Measurements from ENCODE around the gene MOAP1. TPM values are rescaled to one million over a fixed set of nuclear protein-coding genes. Genes with fewer than 3 reads are reported as not detected.
A peak's percentile ranks its signal among the peaks of the same experiment; 100 is the strongest.

Gene MOAP1
- total and polyA plus RNA-seq, 4 donors, result 22.3 to 48.6 (median 31.2) TPM

DNA sequence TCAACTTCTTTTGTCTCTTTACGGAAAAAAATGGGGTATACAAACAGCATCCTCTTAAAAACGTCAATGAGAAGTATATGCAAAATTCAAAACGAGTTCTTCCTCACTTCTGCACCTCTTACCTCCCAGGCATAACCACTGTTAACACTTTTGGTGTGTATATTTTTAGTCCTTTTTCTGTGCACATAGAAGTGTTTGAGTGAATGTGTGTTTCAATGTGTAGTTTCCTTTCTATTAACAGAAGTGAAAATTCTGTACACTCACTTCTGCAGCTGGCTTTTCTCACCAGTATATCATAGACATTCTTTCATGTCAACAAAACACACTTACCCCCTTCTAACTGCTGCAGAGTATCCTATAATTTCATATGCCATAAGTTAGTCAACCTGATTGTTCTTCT is 27.7 kb upstream of the MOAP1 start:
- ATAC-seq (ENCODE audit: insufficient read depth, low FRiP score) (no peak), DNase-seq (no peak)
- peaks cover 0 to 15% (median 8%) of the 10 kb centered on the region in 5 donors for H3K4me1 ChIP-seq (ENCODE audit: control insufficient read depth in 5 of 5, insufficient read depth in 5 of 5, low read length in 5 of 5)
- H3K27ac ChIP-seq (ENCODE audit: low read depth in 1 of 2, low read length in 1 of 2), result no peak overlapping the region
- H3K9me3 ChIP-seq (ENCODE audit: control insufficient read depth in 4 of 4, insufficient read depth in 3 of 4, low read length in 3 of 4), result no peaks in the 10 kb centered on the region
- no peaks in the 10 kb centered on the region for H3K27me3 ChIP-seq (ENCODE audit: control insufficient read depth in 3 of 3, insufficient read depth in 3 of 3, low read length in 2 of 3)
- peaks cover 0 to 38% (median 23%) of the 10 kb centered on the region in 4 donors for H3K36me3 ChIP-seq (ENCODE audit: control insufficient read depth in 4 of 4, insufficient read depth in 4 of 4, low read length in 4 of 4)
- TF ChIP-seq, protein P1, sequence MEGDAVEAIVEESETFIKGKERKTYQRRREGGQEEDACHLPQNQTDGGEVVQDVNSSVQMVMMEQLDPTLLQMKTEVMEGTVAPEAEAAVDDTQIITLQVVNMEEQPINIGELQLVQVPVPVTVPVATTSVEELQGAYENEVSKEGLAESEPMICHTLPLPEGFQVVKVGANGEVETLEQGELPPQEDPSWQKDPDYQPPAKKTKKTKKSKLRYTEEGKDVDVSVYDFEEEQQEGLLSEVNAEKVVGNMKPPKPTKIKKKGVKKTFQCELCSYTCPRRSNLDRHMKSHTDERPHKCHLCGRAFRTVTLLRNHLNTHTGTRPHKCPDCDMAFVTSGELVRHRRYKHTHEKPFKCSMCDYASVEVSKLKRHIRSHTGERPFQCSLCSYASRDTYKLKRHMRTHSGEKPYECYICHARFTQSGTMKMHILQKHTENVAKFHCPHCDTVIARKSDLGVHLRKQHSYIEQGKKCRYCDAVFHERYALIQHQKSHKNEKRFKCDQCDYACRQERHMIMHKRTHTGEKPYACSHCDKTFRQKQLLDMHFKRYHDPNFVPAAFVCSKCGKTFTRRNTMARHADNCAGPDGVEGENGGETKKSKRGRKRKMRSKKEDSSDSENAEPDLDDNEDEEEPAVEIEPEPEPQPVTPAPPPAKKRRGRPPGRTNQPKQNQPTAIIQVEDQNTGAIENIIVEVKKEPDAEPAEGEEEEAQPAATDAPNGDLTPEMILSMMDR (IDR thresholded peaks at IDR 0.05; ENCODE audit: control extremely low read depth, extremely low read depth), result no peak
- H3K4me3 ChIP-seq, result no peak overlapping the region
- 80 to 84% methylated on average over 3 of the region's 3 CpGs for WGBS, 2 donors
- H3K9ac ChIP-seq (ENCODE audit: insufficient read depth in 1 of 2, low read length in 2 of 2), result no peak overlapping the region

DNA sequence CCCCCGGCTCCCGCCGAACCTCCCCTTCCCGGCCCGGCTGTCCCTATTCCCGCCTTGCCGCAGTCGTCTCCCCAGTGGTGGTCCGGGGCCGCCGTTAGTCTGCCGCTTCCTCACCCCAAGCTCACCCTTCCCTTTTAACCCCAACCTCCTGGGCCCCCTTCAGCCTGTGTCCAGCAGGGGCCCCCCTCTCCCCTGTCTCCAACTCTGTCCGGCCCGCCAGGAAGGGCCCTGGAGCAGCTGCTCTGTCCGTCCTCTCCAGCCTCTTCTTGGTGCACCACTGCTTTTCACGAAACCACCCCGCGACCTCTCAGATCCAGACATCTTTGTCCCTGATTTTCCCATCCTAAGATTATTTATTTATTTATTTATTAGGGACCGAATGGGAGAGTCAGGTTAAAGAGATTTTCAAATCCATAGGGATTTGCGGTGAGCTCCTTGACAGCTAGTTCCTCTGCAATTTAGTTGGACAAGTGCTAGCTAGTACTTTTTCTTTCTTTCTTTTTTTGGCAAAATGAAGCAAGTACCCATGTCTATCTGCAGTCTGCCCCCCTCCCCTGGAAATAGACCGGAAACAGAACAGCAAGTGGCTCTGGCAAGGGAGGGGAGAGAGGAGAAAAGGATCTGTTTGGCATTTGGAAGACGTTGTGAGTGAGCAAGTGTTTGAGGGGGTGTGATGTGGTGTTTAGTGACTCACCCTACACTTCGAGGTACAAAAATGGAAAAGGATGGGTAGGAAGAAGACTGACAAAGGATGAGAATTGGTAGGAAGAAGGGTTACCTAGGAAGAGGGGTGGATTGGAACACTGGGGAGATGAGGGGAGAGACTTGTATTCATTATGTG is 23.0 kb upstream of the MOAP1 start:
- H3K4me1 ChIP-seq (ENCODE audit: control insufficient read depth in 5 of 5, insufficient read depth in 5 of 5, low read length in 5 of 5), result peaks cover 5 to 24% (median 8%) of the 10 kb centered on the region in 5 donors
- peak overlapping the region; percentile 84 to 88 for H3K27ac ChIP-seq (ENCODE audit: low read depth in 1 of 2, low read length in 1 of 2)
- H3K36me3 ChIP-seq (ENCODE audit: control insufficient read depth in 4 of 4, insufficient read depth in 4 of 4, low read length in 4 of 4), result peaks cover 0 to 10% (median 6%) of the 10 kb centered on the region in 4 donors
- TF ChIP-seq, protein P1 (IDR thresholded peaks at IDR 0.05; ENCODE audit: control extremely low read depth, extremely low read depth), result peak; percentile 21
- peak; percentile 65 to 70 (median 65) for DNase-seq
- peak; percentile 74 for ATAC-seq (ENCODE audit: insufficient read depth, low FRiP score)
- WGBS, 2 donors, result 0% methylated on average over 22 to 23 of the region's 23 CpGs
- peak overlapping the region; percentile 73 for H3K4me3 ChIP-seq
- no peaks in the 10 kb centered on the region for H3K9me3 ChIP-seq (ENCODE audit: control insufficient read depth in 4 of 4, insufficient read depth in 3 of 4, low read length in 3 of 4)
- peak overlapping the region in 1 of 2 donors; percentile 69 for H3K9ac ChIP-seq (ENCODE audit: insufficient read depth in 1 of 2, low read length in 2 of 2)
- no peaks in the 10 kb centered on the region for H3K27me3 ChIP-seq (ENCODE audit: control insufficient read depth in 3 of 3, insufficient read depth in 3 of 3, low read length in 2 of 3)

DNA sequence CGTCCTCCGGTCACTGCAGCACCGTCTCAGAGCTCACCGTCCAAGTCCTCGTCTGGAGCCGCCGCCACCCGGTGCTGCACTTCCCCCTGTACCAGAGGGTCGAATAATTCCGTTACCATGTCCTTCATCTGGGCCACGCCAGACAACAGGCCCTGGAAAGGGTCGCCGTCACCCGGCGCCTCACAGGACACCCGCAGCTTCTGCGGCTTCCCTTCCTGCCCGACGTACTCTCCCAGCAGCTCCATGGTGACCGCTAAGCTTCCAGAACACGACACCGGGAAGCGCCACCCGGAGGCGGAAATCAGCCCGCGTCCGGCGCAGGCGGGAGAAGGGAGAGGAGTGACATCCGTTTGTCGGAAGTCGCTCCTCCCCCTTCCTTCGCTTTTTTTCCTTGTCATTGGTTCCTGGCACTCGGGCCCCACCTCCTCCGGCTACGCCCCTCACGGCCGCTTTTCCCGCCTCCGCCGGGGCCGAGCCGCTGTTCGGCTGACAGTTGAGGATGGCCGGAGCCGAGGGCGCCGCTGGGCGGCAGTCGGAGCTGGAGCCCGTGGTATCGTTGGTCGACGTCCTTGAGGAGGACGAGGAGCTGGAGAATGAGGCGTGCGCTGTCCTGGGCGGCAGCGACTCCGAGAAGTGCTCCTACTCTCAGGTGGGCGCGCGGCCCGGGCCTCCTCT is 22.2 kb upstream of the MOAP1 start, which contains the start of the genes GON7 and UBR7:
Gene GON7, minus strand, starts transcription at position 273 of the 675 bp plus-strand sequence. Its CDS starts 28 bp downstream, at position 245.
Gene UBR7, plus strand, starts transcription at position 464 of the 675 bp plus-strand sequence. Its CDS starts 36 bp downstream, at position 500.
- peak; percentile 97 for ATAC-seq (ENCODE audit: insufficient read depth, low FRiP score)

More for the DNA sequence above, 22.2 kb upstream of the MOAP1 start, which contains the start of the genes GON7 and UBR7:
- TF ChIP-seq, protein P1 (IDR thresholded peaks at IDR 0.05; ENCODE audit: control extremely low read depth, extremely low read depth), result peak; percentile 14
- DNase-seq, result peak; percentile 97 to 99 (median 98)
- peak within 1 kb of the TSS; percentile 77 for H3K4me3 ChIP-seq
- 0% methylated on average over 65 of the region's 65 CpGs for WGBS, 2 donors
- H3K4me1 ChIP-seq (ENCODE audit: control insufficient read depth in 5 of 5, insufficient read depth in 5 of 5, low read length in 5 of 5), result peaks cover 5 to 24% (median 8%) of the 10 kb centered on the region in 5 donors
- peaks cover 0 to 4% (median 2%) of the 10 kb centered on the region in 4 donors for H3K36me3 ChIP-seq (ENCODE audit: control insufficient read depth in 4 of 4, insufficient read depth in 4 of 4, low read length in 4 of 4)
- H3K27me3 ChIP-seq (ENCODE audit: control insufficient read depth in 3 of 3, insufficient read depth in 3 of 3, low read length in 2 of 3), result no peaks in the 10 kb centered on the region
- no peaks in the 10 kb centered on the region for H3K9me3 ChIP-seq (ENCODE audit: control insufficient read depth in 4 of 4, insufficient read depth in 3 of 4, low read length in 3 of 4)
- H3K9ac ChIP-seq (ENCODE audit: insufficient read depth in 1 of 2, low read length in 2 of 2), result peak within 1 kb of the TSS; percentile 41 to 80
- H3K27ac ChIP-seq (ENCODE audit: low read depth in 1 of 2, low read length in 1 of 2), result peak within 1 kb of the TSS; percentile 94 to 96

Measured in lung (tissue), 12 donors.